IPS-18c (cell line): ENCODE measurements around the gene LMBR1L.
"Not testable (repeated sequence)": the region's sequence is repeated elsewhere in the genome, so short reads cannot be mapped to it uniquely, and the experiment has no call there.

Source experiments
- H3K4me3 ChIP-seq: 2 replicates; pipeline ENCODE4 v1.7.0; 2013; ENCODE audit warnings: low read depth, mild to moderate bottlenecking, low read length, moderate library complexity; ENCODE audit not compliant: insufficient read depth
- H3K9me3 ChIP-seq: one replicate; pipeline ENCODE4 v1.6.1; 2013; ENCODE audit warnings: mild to moderate bottlenecking, low read length, moderate library complexity; ENCODE audit not compliant: control insufficient read depth, insufficient read depth

LMBR1L gene

GRCh38 chr12:49129332-49130150 lies 18.9 kb upstream of the LMBR1L start:
- peaks cover 5% of the 10 kb centered on the region for H3K9me3 ChIP-seq

GRCh38 chr12:49127971-49128370 lies 17.3 kb upstream of the LMBR1L start:
- H3K9me3 ChIP-seq, H3K4me3 ChIP-seq: not testable (repeated sequence)

More at GRCh38 chr12:49129332-49130150, 18.9 kb upstream of the LMBR1L start:
- peak overlapping the region; percentile 100 for H3K4me3 ChIP-seq

DNA sequence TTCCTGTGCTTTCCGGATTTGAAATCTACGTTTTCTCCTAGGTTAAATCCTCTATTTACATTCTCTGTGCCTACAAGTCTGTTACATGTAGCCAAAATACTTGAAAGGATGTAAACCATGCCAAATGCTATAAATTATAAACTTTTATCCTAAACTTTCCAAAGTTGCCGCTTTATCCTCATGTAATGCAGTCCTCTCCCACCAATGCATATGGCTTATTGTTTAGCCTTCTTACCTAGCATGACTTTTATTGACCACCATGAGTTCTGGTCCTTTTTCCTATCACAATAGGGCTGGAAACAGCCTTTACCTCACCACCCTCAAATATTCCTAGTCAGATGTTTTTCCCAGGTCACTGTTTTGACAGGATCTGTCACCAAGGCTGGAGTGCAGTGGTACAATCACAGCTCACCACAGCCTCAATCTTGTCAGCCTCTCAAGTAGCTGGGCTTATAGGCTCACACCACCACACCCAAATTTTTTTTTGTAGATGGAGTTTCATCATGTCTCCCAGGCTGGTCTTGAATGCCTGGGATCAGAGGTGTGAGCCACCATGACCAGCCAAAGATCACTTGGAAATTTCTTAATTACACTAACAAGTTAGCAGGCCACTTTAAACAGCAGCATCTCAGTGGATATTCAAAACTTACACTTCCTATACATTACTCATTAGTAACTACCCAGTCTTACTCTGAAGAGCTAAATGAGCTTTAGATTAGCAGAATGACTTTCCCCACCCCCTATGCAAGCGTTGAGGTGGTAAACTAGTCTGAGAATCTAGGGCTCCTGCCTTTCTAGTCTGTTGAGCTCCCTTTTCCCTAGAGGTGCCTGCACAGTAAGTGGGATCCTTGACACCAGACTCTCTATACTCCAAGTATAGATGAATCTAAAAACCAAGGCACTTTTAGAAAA lies 16.5 kb upstream of the LMBR1L start:
- Histone ChIP-seq H3K4me3 (no peak overlapping the region), H3K9me3 (peaks cover 5% of the 10 kb centered on the region)

- Histone ChIP-seq H3K9me3 (no peaks in the 10 kb centered on the region), H3K4me3 (no peak overlapping the region)
Observed at GRCh38 chr12:49121047-49121696, 10.5 kb upstream of the LMBR1L start.

DNA sequence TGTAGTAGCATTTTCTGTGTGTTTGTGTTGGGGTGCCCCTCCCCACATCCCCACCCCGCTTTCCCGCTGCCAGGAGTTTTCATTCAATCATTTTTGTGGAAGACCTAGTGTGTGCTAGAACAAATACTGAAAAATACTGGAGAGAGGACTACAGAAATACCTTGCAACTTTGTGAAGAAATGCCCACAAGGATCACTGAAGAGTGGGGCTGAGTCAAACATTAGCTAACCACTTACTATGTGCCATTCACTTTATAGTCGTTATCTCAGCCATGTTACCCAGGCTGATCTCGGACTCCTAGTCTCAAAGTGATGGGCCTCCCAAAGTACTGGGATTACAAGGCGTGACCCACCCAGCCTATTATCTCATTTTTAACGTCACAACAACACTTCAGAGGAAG lies 559 bp upstream of the LMBR1L start:
- H3K4me3 ChIP-seq = peak overlapping the region; percentile 100
- no peaks in the 10 kb centered on the region for H3K9me3 ChIP-seq

DNA sequence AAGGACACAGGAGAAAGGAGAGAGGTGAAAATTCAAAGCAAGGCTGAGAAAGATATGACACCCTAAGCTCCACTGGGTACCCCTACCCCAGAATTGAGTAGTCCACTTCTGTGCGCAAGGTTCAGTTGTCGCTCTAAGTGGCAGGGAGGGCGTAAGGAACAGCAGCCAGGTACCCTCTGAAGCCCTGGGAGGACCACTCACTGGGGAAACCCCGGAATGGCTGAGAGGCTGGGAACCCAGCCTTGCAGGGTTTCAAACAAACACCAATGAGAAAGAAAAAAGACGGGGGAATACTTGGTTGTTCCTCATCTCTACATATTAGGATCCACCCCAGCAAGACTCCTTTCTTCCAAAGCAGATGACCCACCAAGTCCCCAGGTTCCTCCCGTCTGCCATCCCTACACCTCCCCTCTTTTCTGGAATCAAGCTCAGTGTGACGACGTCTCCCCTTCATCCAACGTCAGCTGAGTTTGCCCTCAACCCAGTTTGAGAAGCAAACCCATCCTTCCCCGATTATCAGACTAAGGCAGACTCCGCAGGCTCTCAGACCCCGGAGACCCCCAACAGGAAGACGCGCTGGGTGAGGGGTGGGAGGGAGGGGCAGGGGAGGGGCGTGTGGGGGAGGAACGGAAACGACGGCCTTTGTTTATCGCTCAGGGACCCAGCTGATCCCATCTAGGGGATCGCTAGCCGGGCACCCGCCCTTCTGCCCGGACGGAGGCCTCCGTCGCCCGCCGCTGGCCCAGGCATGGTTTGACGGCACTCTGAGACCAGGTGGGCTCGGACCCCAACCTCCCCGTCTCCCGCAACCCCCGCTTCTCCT lies 795 bp downstream of the LMBR1L start:
- H3K9me3 ChIP-seq = peaks cover 2% of the 10 kb centered on the region
- H3K4me3 ChIP-seq = peak overlapping the region; percentile 100

GRCh38 chr12:49108958-49109404 lies 1.7 kb downstream of the LMBR1L start:
- Histone ChIP-seq H3K9me3 (peaks cover 2% of the 10 kb centered on the region), H3K4me3 (peak overlapping the region; percentile 100; the same call in 1 of the 2 replicates)

DNA sequence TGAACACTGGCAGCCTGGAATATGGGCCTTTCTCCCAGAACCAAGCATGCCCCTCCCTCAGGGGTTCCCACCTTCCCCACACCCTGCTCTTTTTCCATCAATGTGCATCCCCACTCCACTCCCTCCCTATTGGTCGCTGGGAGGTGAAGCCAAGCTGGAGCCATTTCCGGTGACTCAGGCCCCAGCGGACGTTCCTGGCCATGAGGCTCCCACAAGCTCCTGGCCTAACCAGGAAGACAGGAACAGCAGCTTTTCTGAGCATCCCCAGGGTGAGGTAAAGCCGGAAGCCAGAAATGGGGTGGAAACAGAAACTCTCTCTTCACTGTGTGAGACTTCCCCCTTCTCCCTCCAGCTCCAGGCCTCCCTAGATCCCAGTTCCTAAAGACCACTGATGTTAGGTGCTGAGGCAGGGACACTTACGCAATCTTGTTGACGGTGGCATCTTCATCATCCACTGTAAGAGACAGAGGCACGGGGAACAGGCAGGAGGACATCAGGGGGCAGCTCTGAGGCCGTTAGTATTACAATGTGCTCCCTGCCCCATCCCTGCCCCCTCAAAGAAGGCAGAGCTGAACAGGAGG lies 5.1 kb downstream of the LMBR1L start:
- Histone ChIP-seq H3K9me3 (peaks cover 2% of the 10 kb centered on the region), H3K4me3 (no peak overlapping the region)

- Histone ChIP-seq H3K4me3 (no peak overlapping the region), H3K9me3 (peaks cover 2% of the 10 kb centered on the region)
Observed at GRCh38 chr12:49104822-49105221, 5.8 kb downstream of the LMBR1L start.

DNA sequence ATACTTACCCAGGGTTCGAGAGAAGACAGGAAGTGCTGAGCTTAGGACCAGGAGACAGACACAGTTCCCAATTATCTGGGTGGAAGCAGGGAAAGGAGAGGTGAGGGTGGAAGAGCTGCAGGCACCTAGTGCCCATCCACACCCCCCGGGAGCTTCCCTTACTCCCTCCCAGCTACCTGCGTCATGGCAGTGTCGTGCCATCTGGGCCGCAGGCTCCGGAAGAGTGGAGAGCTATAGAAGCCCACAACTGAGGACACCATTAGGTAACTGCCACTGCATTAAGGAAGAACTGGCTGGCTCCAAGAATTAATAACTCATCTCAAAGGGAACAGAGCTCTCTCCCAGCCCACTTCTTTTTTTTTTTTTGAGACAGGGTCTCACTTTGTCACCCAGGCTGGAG lies 10.3 kb downstream of the LMBR1L start:
- Histone ChIP-seq H3K4me3 (no peak overlapping the region), H3K9me3 (peaks cover 1% of the 10 kb centered on the region)

GRCh38 chr12:49098703-49099102 lies 11.9 kb downstream of the LMBR1L start:
- H3K9me3 ChIP-seq = no peaks in the 10 kb centered on the region
- H3K4me3 ChIP-seq = no peak overlapping the region

GRCh38 chr12:49098035-49098451 lies 12.6 kb downstream of the LMBR1L start:
- no peaks in the 10 kb centered on the region for H3K9me3 ChIP-seq
- no peak overlapping the region for H3K4me3 ChIP-seq

DNA sequence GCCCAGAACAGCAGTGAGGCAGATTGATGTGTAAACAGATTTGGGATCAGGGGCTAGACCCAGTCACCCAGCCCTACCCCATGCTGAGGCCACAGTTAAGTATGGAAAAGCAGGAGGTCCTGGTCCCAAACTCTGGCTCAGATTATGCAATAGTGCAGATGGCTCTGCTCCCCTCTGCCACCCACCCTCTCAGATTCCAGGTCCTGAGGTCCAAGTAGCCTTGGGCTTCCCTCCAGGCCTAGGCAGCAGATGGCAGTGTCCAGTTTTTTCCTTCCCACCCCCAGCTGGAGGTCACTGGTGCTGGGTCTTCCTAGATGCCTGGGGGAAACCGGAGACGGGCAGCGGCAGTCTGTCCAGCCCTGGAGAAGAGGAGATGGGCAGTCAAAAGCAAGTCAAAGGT lies 13.3 kb downstream of the LMBR1L start:
- Histone ChIP-seq H3K9me3 (no peaks in the 10 kb centered on the region), H3K4me3 (no peak overlapping the region)

DNA sequence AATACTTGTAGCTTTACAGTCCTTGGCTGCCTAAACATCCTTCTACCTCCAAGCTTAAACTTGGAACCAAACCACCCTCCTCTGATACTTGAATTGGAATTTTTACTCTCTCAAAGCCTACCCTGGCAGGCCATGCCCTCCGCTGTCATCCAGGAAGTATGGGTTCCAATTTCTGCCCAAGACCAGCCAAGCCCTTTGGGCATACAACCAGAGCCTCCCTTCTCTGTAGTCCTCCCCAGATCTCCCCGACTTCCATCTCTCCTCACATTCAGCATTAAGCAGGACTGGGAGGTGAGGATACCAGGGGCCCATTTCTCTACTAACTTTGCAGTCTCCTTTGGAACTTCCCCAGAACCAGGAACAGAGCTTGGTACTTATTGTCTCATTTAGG lies 15.7 kb downstream of the LMBR1L start:
- Histone ChIP-seq H3K9me3 (peaks cover 5% of the 10 kb centered on the region), H3K4me3 (no peak overlapping the region)

- H3K4me3 ChIP-seq = peak within 1 kb of the TSS; percentile 38
Observed at GRCh38 chr12:49094160-49094974, 16.3 kb downstream of the LMBR1L start, which contains the start of gene DHH. TSS of gene DHH (minus strand) at chr12:49094801. CDS start at chr12:49094512, 289 bp downstream.

DNA sequence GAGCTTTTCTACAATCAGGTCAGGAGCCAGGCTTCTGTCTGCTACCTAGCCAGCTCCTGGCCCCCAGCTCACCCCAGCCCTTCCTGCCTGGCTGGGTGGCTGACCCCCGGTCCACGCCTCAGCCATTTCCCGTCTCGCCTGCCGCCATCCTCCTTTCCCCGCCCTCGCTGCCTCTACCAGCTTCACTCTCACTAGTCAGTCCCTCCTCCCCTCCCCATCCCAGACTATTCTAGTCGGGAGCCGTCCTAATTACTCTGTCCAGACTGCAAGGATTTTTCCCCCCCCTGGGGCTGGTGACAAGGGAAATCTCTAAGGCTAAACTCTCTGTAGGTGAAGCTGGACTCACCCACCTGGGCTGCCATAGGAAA lies 16.9 kb downstream of the LMBR1L start:
- H3K4me3 ChIP-seq = peak overlapping the region; percentile 15; the same call in 1 of the 2 replicates

More at GRCh38 chr12:49094160-49094974, 16.3 kb downstream of the LMBR1L start, which contains the start of gene DHH:
- H3K9me3 ChIP-seq = peaks cover 5% of the 10 kb centered on the region

More for the DNA sequence above, 16.9 kb downstream of the LMBR1L start:
- H3K9me3 ChIP-seq = peaks cover 5% of the 10 kb centered on the region
